SK-N-SH (cell line): ENCODE results near the gene BMPR1A. TPM values are rescaled to one million over a fixed set of nuclear protein-coding genes. Genes with fewer than 3 reads are reported as not detected.

ENCODE experiments used
- CTCF ChIA-PET: fragments of 300-600, 350-600 bp; formaldehyde crosslinking; extraction: SDS; loops from one replicate; lab custom pipeline; 2021; lab: Yijun Ruan, JAX
- POLR2A ChIA-PET: fragments of 350-600 bp; sonication (Branson Sonifier 250); formaldehyde crosslinking; extraction: SDS; loops from one replicate; lab custom pipeline; 2020; ENCODE audit warnings: antibody characterized with exemption, inconsistent platforms; lab: Yijun Ruan, JAX
- DNase-seq: peaks from one replicate; pipeline ENCODE4 v3.0.0; 2012
- H2AFZ ChIP-seq: fragments of 200-600 bp; sonication (generic); 2 replicates; pipeline ENCODE4 v1.8.1; 2016; ENCODE audit warnings: antibody characterized with exemption, mild to moderate bottlenecking, low read depth
- H3F3A ChIP-seq: fragments of 200-600 bp; sonication (generic); replicated peaks from 2 replicates; pipeline ENCODE3; 2016; ENCODE audit warnings: antibody characterized with exemption, mild to moderate bottlenecking; ENCODE audit not compliant: insufficient read depth
- H3K27ac ChIP-seq, 2 experiments: fragments of 200-500 bp in 1 of 2; fragments of 200-600 bp in 1 of 2; sonication (Bioruptor generic) in 1 of 2; sonication (generic), shearing (Covaris generic) in 1 of 2; 2 replicates each; pipeline versions ENCODE4 v1.5.1 to v1.6.1; 2014 to 2016; ENCODE audit warnings: low read depth in 2 of 2, inconsistent platforms in 1 of 2, low read length in 1 of 2, mild to moderate bottlenecking in 1 of 2, mixed read lengths in 1 of 2
- H3K27me3 ChIP-seq: fragments of 200-600 bp; sonication (generic), shearing (Covaris generic); 2 replicates; pipeline ENCODE4 v1.6.1; 2016; ENCODE audit warnings: mixed run types; ENCODE audit not compliant: insufficient read depth
- H3K36me3 ChIP-seq, 2 experiments: fragments of 200-500 bp in 1 of 2; fragments of 200-600 bp in 1 of 2; sonication (Bioruptor generic) in 1 of 2; sonication (generic) in 1 of 2; replicated peaks in 1 of 2; 2 replicates each; pipeline versions ENCODE3 to v1.5.1; 2014 to 2016; ENCODE audit warnings: low read length in 1 of 2, mild to moderate bottlenecking in 1 of 2; ENCODE audit not compliant: insufficient read depth in 2 of 2, control insufficient read depth in 1 of 2
- H3K4me1 ChIP-seq, 2 experiments: fragments of 200-500 bp in 1 of 2; fragments of 200-600 bp in 1 of 2; sonication (Bioruptor generic) in 1 of 2; sonication (generic), shearing (Covaris generic) in 1 of 2; 2 replicates each; pipeline versions ENCODE4 v1.5.1 to v1.6.1; 2014 to 2016; ENCODE audit warnings: low read depth in 1 of 2, low read length in 1 of 2, mixed run types in 1 of 2; ENCODE audit not compliant: insufficient read depth in 2 of 2, control insufficient read depth in 1 of 2
- H3K4me2 ChIP-seq: fragments of 200-600 bp; sonication (generic), shearing (Covaris generic); 2 replicates; pipeline ENCODE4 v1.6.1; 2017; ENCODE audit warnings: mixed run types
- H3K4me3 ChIP-seq, 2 experiments: fragments of 200-500 bp in 1 of 2; fragments of 200-600 bp in 1 of 2; sonication (Bioruptor generic) in 1 of 2; sonication (generic), shearing (Covaris generic) in 1 of 2; 2 replicates each; pipeline versions ENCODE4 v1.5.1 to v1.8.1; 2014 to 2016; ENCODE audit warnings: low read depth in 2 of 2, inconsistent platforms in 1 of 2, low read length in 1 of 2, mild to moderate bottlenecking in 1 of 2, mixed read lengths in 1 of 2, moderate library complexity in 1 of 2
- H3K79me2 ChIP-seq: fragments of 200-600 bp; sonication (generic); 2 replicates; pipeline ENCODE4 v1.8.1; 2017; ENCODE audit warnings: mild to moderate bottlenecking; ENCODE audit not compliant: insufficient read depth
- H3K9ac ChIP-seq: fragments of 200-600 bp; sonication (generic); 2 replicates; pipeline ENCODE4 v1.6.1; 2017; ENCODE audit warnings: mixed run types
- H3K9me2 ChIP-seq: fragments of 200-600 bp; sonication (generic); 2 replicates; pipeline ENCODE4 v1.6.1; 2017; ENCODE audit warnings: mixed run types
- H3K9me3 ChIP-seq: fragments of 200-600 bp; sonication (generic); 2 replicates; pipeline ENCODE4 v1.6.1; 2017; ENCODE audit warnings: mixed run types, mild to moderate bottlenecking, moderate library complexity
- H4K20me1 ChIP-seq: fragments of 200-600 bp; sonication (generic); 2 replicates; pipeline ENCODE4 v1.6.1; 2017; ENCODE audit warnings: mild to moderate bottlenecking, mixed run types; ENCODE audit not compliant: insufficient read depth
- ELF1 ChIP-seq: IDR thresholded peaks from 2 replicates; pipeline ENCODE4 v1.4.0; 2012
- EP300 ChIP-seq, 2 experiments: IDR thresholded peaks; 2 replicates each; pipeline versions ENCODE4 v1.4.0 to v1.6.1; 2012; ENCODE audit warnings: borderline replicate concordance in 1 of 2, low read depth in 1 of 2, low read length in 1 of 2
- GABPA ChIP-seq: IDR thresholded peaks from 2 replicates; pipeline ENCODE4 v1.4.0; 2012; ENCODE audit warnings: low read depth, mild to moderate bottlenecking
- IRF3 ChIP-seq: fragments of 150-350 bp; IDR thresholded peaks from 2 replicates; pipeline ENCODE4 v1.6.1; 2016; ENCODE audit warnings: mild to moderate bottlenecking, low read depth, low read length
- MEF2A ChIP-seq: IDR thresholded peaks from 2 replicates; pipeline ENCODE4 v1.4.0; 2012; ENCODE audit warnings: low read depth, borderline replicate concordance
- MXI1 ChIP-seq: IDR thresholded peaks from 2 replicates; pipeline ENCODE4 v1.6.1; 2012; ENCODE audit warnings: mild to moderate bottlenecking, low read depth, low read length, improper control_type of control experiment
- PBX3 ChIP-seq: IDR thresholded peaks from 2 replicates; pipeline ENCODE4; 2012
- RAD21 ChIP-seq: IDR thresholded peaks from 2 replicates; pipeline ENCODE4 v1.6.1; 2012; ENCODE audit warnings: mild to moderate bottlenecking, low read length
- REST ChIP-seq: IDR thresholded peaks from 2 replicates; pipeline ENCODE4 v1.6.1; 2012; ENCODE audit warnings: mild to moderate bottlenecking, low read depth, low read length, moderate library complexity
- RFX5 ChIP-seq: IDR thresholded peaks from 2 replicates; pipeline ENCODE4 v1.6.1; 2012; ENCODE audit warnings: mild to moderate bottlenecking, improper control_type of control experiment, low read length
- SMC3 ChIP-seq: IDR thresholded peaks from 2 replicates; pipeline ENCODE4 v1.6.1; 2012; ENCODE audit warnings: low read depth, low read length, improper control_type of control experiment
- TAF1 ChIP-seq: IDR thresholded peaks from 2 replicates; pipeline ENCODE4 v1.6.1; 2012; ENCODE audit warnings: low read depth, mild to moderate bottlenecking, low read length, moderate library complexity, borderline replicate concordance
- USF2 ChIP-seq: fragments of 150-350 bp; IDR thresholded peaks from 2 replicates; pipeline ENCODE4 v1.6.1; 2017; ENCODE audit warnings: antibody characterized with exemption, low read length, low read depth, borderline replicate concordance
- ZBTB33 ChIP-seq: IDR thresholded peaks from 2 replicates; pipeline ENCODE4 v1.4.0; 2012; ENCODE audit warnings: low read depth, borderline replicate concordance
- WGBS: methylation state at CpG from one replicate; pipeline ENCODE4 v1.1.6; 2017; ENCODE audit warnings: low lambda C conversion rate; 5-methylcytosine and 5-hydroxymethylcytosine counted together
- polyA plus RNA-seq, 3 experiments: library from polyadenylated mRNA; depleted of rRNA; stranded (reverse); fragments of >200 nt; gene quantifications; 2 replicates each; pipeline ENCODE4 v1.2.3, GENCODE V29; 2012

Gene BMPR1A
- polyA plus RNA-seq, 1 of the 3 experiments (the other 2 are of a cell fraction): 12.7 TPM

- WGBS: 91% methylated on average over 8 of the region's 8 CpGs
- TF ChIP-seq GABPA (no peak), RFX5 (no peak), ELF1 (no peak), REST (no peak), SMC3 (no peak), RAD21 (no peak), PBX3 (no peak), IRF3 (no peak), MEF2A (no peak), MXI1 (no peak), EP300 (IDR thresholded peaks at IDR 0.05; ENCODE audit: borderline replicate concordance in 1 of 2, low read depth in 1 of 2, low read length in 1 of 2) (no peak), ZBTB33 (no peak), USF2 (no peak), TAF1 (no peak)
- Histone ChIP-seq H3F3A (peaks cover 45% of the 10 kb centered on the region), H3K9me2 (no peaks in the 10 kb centered on the region), H4K20me1 (peaks cover 17% of the 10 kb centered on the region), H3K9ac (no peak overlapping the region), H3K27me3 (no peaks in the 10 kb centered on the region), H3K4me2 (peak overlapping the region; percentile 67; the same call in 1 of the 2 replicates), H2AFZ (no peak overlapping the region), H3K79me2 (peaks cover 98% of the 10 kb centered on the region), H3K4me3 (no peak overlapping the region), H3K9me3 (no peaks in the 10 kb centered on the region), H3K36me3 (no peaks in the 10 kb centered on the region), H3K4me1 (peaks cover 3 to 45% of the 10 kb centered on the region in 2 experiments; a peak in 3 of 4 replicates), H3K27ac (peak overlapping the region in 1 of 2 experiments; percentile 55; a peak in 1 of 4 replicates)
- ChIA-PET CTCF (no interaction called here), POLR2A (no interaction called here)
- DNase-seq: no peak
Measured at GRCh38 chr10:86799188-86799845, 42.9 kb downstream of the BMPR1A start.
